ENCODE data around the gene PIK3C2G.

DNA sequence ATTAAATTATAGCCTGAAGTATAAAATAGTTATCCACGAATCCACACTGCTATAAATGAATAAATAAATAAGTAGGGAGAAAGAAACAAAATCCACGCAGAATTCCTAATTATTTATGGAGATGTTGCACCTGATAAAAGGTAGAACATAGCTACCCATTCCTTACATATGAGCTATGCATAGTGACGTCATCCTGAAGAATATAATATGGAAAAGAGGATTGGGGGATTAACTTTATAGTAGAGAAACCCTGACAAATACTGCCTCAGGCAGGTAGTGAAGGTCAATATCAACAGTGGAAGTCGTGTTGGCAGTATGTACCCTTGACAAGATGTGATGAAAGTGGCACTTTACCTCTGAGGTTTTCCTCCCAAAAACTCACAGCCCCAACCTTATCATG lies 394.0 kb downstream of the PIK3C2G start:
- no peak for TF ChIP-seq CTCF (IDR thresholded peaks at IDR 0.05)
- TF ChIP-seq ZFX (IDR thresholded peaks at IDR 0.05; ENCODE audit: borderline replicate concordance): no peak
